Measurements from ENCODE around the gene SLC7A6OS. TPM values are rescaled to one million over a fixed set of nuclear protein-coding genes. Genes with fewer than 3 reads are reported as not detected.

SLC7A6OS gene
- total and polyA plus RNA-seq, 2 experiments from 2014 or later, result 16.4 to 17.9 TPM

DNA sequence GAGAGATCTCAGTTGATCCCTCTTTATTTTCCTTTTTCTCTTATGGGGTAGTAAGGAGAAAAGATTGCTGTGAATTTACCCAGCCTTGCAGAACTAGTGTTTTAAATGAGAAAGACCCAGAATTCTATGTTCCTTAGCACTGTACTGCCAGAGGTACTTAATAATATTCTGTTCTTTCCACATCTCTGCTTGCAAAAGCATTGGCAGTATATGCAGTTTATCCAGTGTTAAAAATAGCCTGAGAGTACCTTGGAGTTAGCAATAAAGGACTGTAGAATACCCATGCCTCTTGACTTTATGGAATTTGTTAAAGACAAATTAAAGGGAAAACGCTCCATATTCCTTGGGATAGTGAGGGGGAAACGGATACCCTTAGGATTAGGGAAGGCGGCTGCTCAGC is 34.5 kb downstream of the SLC7A6OS start (continued):
- TF ChIP-seq, protein P1, sequence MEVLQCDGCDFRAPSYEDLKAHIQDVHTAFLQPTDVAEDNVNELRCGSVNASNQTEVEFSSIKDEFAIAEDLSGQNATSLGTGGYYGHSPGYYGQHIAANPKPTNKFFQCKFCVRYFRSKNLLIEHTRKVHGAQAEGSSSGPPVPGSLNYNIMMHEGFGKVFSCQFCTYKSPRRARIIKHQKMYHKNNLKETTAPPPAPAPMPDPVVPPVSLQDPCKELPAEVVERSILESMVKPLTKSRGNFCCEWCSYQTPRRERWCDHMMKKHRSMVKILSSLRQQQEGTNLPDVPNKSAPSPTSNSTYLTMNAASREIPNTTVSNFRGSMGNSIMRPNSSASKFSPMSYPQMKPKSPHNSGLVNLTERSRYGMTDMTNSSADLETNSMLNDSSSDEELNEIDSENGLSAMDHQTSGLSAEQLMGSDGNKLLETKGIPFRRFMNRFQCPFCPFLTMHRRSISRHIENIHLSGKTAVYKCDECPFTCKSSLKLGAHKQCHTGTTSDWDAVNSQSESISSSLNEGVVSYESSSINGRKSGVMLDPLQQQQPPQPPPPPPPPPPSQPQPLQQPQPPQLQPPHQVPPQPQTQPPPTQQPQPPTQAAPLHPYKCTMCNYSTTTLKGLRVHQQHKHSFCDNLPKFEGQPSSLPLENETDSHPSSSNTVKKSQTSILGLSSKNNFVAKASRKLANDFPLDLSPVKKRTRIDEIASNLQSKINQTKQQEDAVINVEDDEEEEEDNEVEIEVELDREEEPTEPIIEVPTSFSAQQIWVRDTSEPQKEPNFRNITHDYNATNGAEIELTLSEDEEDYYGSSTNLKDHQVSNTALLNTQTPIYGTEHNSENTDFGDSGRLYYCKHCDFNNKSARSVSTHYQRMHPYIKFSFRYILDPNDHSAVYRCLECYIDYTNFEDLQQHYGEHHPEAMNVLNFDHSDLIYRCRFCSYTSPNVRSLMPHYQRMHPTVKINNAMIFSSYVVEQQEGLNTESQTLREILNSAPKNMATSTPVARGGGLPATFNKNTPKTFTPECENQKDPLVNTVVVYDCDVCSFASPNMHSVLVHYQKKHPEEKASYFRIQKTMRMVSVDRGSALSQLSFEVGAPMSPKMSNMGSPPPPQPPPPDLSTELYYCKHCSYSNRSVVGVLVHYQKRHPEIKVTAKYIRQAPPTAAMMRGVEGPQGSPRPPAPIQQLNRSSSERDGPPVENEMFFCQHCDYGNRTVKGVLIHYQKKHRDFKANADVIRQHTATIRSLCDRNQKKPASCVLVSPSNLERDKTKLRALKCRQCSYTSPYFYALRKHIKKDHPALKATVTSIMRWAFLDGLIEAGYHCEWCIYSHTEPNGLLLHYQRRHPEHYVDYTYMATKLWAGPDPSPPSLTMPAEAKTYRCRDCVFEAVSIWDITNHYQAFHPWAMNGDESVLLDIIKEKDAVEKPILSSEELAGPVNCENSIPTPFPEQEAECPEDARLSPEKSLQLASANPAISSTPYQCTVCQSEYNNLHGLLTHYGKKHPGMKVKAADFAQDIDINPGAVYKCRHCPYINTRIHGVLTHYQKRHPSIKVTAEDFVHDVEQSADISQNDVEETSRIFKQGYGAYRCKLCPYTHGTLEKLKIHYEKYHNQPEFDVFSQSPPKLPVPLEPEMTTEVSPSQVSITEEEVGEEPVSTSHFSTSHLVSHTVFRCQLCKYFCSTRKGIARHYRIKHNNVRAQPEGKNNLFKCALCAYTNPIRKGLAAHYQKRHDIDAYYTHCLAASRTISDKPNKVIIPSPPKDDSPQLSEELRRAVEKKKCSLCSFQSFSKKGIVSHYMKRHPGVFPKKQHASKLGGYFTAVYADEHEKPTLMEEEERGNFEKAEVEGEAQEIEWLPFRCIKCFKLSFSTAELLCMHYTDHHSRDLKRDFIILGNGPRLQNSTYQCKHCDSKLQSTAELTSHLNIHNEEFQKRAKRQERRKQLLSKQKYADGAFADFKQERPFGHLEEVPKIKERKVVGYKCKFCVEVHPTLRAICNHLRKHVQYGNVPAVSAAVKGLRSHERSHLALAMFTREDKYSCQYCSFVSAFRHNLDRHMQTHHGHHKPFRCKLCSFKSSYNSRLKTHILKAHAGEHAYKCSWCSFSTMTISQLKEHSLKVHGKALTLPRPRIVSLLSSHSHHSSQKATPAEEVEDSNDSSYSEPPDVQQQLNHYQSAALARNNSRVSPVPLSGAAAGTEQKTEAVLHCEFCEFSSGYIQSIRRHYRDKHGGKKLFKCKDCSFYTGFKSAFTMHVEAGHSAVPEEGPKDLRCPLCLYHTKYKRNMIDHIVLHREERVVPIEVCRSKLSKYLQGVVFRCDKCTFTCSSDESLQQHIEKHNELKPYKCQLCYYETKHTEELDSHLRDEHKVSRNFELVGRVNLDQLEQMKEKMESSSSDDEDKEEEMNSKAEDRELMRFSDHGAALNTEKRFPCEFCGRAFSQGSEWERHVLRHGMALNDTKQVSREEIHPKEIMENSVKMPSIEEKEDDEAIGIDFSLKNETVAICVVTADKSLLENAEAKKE (CRISPR knock-in tag; IDR thresholded peaks at IDR 0.05), result no peak
- TF ChIP-seq, protein P2, sequence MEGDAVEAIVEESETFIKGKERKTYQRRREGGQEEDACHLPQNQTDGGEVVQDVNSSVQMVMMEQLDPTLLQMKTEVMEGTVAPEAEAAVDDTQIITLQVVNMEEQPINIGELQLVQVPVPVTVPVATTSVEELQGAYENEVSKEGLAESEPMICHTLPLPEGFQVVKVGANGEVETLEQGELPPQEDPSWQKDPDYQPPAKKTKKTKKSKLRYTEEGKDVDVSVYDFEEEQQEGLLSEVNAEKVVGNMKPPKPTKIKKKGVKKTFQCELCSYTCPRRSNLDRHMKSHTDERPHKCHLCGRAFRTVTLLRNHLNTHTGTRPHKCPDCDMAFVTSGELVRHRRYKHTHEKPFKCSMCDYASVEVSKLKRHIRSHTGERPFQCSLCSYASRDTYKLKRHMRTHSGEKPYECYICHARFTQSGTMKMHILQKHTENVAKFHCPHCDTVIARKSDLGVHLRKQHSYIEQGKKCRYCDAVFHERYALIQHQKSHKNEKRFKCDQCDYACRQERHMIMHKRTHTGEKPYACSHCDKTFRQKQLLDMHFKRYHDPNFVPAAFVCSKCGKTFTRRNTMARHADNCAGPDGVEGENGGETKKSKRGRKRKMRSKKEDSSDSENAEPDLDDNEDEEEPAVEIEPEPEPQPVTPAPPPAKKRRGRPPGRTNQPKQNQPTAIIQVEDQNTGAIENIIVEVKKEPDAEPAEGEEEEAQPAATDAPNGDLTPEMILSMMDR (conservative IDR thresholded peaks at IDR 0.05; ENCODE audit: low read depth in 2 of 2), result no peak
- TF ChIP-seq EZH2 (IDR thresholded peaks at IDR 0.05; ENCODE audit: low read depth, unreplicated experiment) (no peak), ZNF114 (CRISPR knock-in tag; IDR thresholded peaks at IDR 0.05) (no peak), JUNB (IDR thresholded peaks at IDR 0.05; ENCODE audit: unreplicated experiment) (no peak), POLR2AphosphoS5 (IDR thresholded peaks at IDR 0.05; ENCODE audit: low read depth) (no peak), ZNF331 (CRISPR knock-in tag; IDR thresholded peaks at IDR 0.05; ENCODE audit: low read depth) (no peak)

DNA sequence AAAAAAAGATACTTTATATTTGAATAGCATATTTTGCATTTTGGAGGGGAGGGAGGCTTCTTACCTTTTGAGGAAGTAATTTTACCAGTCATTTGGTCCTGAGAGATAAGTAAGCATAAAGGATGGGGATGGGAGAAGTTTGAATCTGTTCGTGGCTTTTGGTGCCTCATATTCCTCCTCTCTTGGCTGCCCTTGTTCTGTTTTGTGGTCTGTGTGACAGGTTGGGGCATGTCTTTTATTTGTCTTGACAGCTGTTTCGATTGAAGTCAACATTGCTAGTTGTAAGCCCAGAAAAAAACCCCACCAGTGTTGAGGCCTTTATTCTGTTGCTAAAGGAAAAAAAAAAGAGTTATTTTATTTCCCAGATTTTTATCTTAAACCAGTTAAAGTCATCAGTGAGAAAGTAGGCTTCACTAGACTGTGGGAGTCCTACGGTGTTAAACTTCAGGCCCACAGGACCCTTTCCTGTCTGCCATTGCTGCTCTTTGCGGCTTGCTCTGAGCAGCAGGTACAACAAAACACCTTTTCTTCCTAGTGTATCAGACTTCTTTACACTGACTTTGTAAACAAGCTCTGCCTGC is 35.0 kb downstream of the SLC7A6OS start:
- Mint-ChIP-seq H3K36me3 (ENCODE audit: low read depth) (peaks cover 38% of the 10 kb centered on the region), H3K4me3 (no peak overlapping the region), H3K9me3 (no peaks in the 10 kb centered on the region; the same call in 2 of the 3 replicates), H3K27me3 (ENCODE audit: insufficient read depth, low read depth, poor library complexity) (peaks cover 5% of the 10 kb centered on the region), H3K4me1 (no peaks in the 10 kb centered on the region), H3K27ac (no peak overlapping the region)
- Histone ChIP-seq H3F3A (replicated peaks; ENCODE audit: low read depth) (peaks cover 5% of the 10 kb centered on the region; the same call in 1 of the 2 replicates), H2AFZ (no peak overlapping the region), H3K36me3 (ENCODE audit: insufficient read depth) (no peaks in the 10 kb centered on the region), H3K79me2 (replicated peaks; ENCODE audit: insufficient read depth) (peaks cover 23% of the 10 kb centered on the region), H3K27ac (ENCODE audit: low read depth) (peak overlapping the region; percentile 62; the same call in 1 of the 2 replicates), H3K4me1 (ENCODE audit: insufficient read depth) (peaks cover 5% of the 10 kb centered on the region; the same call in 1 of the 2 replicates), H3K9me2 (ENCODE audit: insufficient read depth) (no peaks in the 10 kb centered on the region), H4K20me1 (replicated peaks; ENCODE audit: insufficient read depth) (peaks cover 8% of the 10 kb centered on the region), H3K27me3 (ENCODE audit: insufficient read depth) (no peaks in the 10 kb centered on the region), H3K4me3 (no peak overlapping the region), H3K4me2 (no peak overlapping the region)
- no peak for ATAC-seq
- no peak for DNase-seq (ENCODE audit: low spot score)
- TF ChIP-seq NANOG (IDR thresholded peaks at IDR 0.05; ENCODE audit: borderline replicate concordance) (no peak), EZH2 (IDR thresholded peaks at IDR 0.05; ENCODE audit: low read depth, unreplicated experiment) (no peak)
- TF ChIP-seq, protein P2 (conservative IDR thresholded peaks at IDR 0.05; ENCODE audit: low read depth in 2 of 2), result no peak
- TF ChIP-seq, protein P3, sequence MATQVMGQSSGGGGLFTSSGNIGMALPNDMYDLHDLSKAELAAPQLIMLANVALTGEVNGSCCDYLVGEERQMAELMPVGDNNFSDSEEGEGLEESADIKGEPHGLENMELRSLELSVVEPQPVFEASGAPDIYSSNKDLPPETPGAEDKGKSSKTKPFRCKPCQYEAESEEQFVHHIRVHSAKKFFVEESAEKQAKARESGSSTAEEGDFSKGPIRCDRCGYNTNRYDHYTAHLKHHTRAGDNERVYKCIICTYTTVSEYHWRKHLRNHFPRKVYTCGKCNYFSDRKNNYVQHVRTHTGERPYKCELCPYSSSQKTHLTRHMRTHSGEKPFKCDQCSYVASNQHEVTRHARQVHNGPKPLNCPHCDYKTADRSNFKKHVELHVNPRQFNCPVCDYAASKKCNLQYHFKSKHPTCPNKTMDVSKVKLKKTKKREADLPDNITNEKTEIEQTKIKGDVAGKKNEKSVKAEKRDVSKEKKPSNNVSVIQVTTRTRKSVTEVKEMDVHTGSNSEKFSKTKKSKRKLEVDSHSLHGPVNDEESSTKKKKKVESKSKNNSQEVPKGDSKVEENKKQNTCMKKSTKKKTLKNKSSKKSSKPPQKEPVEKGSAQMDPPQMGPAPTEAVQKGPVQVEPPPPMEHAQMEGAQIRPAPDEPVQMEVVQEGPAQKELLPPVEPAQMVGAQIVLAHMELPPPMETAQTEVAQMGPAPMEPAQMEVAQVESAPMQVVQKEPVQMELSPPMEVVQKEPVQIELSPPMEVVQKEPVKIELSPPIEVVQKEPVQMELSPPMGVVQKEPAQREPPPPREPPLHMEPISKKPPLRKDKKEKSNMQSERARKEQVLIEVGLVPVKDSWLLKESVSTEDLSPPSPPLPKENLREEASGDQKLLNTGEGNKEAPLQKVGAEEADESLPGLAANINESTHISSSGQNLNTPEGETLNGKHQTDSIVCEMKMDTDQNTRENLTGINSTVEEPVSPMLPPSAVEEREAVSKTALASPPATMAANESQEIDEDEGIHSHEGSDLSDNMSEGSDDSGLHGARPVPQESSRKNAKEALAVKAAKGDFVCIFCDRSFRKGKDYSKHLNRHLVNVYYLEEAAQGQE (IDR thresholded peaks at IDR 0.05; ENCODE audit: unreplicated experiment), result no peak
